NK-92 (cell line): Measurements from ENCODE around the gene UPF3A.

Experiments used
- DNase-seq: peaks from one replicate; lab custom pipeline; 2025; ENCODE audit not compliant: unreplicated experiment; lab: John Stamatoyannopoulos, UW

The UPF3A gene

GRCh38 chr13:114303700-114304327 is 22.4 kb downstream of the UPF3A start:
- no peak for DNase-seq

- no peak for DNase-seq
Measured at GRCh38 chr13:114304346-114305034, 23.1 kb downstream of the UPF3A start.

GRCh38 chr13:114309086-114309485 is 27.7 kb downstream of the UPF3A start:
- DNase-seq = no peak

GRCh38 chr13:114309806-114310410 is 28.5 kb downstream of the UPF3A start:
- no peak for DNase-seq

- DNase-seq = no peak
Measured at GRCh38 chr13:114310956-114311355, 29.6 kb downstream of the UPF3A start.

- no peak for DNase-seq
Measured at GRCh38 chr13:114311387-114311786, 30.0 kb downstream of the UPF3A start.

GRCh38 chr13:114311908-114312307 is 30.5 kb downstream of the UPF3A start:
- DNase-seq = no peak

- no peak for DNase-seq
Measured at GRCh38 chr13:114313061-114313860, 31.9 kb downstream of the UPF3A start.

GRCh38 chr13:114314074-114314912 is 32.9 kb downstream of the UPF3A start, which contains the start of gene CHAMP1:
CHAMP1 (plus strand) TSS chr13:114314503; CDS start chr13:114323843, 9,340 bp downstream.
- DNase-seq = peak; percentile 35

- DNase-seq = no peak
Measured at GRCh38 chr13:114315074-114315785, 33.8 kb downstream of the UPF3A start.

GRCh38 chr13:114318624-114319023 is 37.2 kb downstream of the UPF3A start:
- no peak for DNase-seq

GRCh38 chr13:114319441-114319913 is 38.1 kb downstream of the UPF3A start:
- DNase-seq = no peak

GRCh38 chr13:114320065-114320464 is 38.7 kb downstream of the UPF3A start:
- no peak for DNase-seq

- DNase-seq = no peak
Measured at GRCh38 chr13:114321256-114321655, 39.9 kb downstream of the UPF3A start.

- no peak for DNase-seq
Measured at GRCh38 chr13:114323349-114323748, 41.9 kb downstream of the UPF3A start.

- no peak for DNase-seq
Measured at GRCh38 chr13:114324334-114324733, 42.9 kb downstream of the UPF3A start.

GRCh38 chr13:114325729-114326128 is 44.3 kb downstream of the UPF3A start:
- DNase-seq = no peak

GRCh38 chr13:114328034-114328433 is 46.6 kb downstream of the UPF3A start:
- no peak for DNase-seq

GRCh38 chr13:114328595-114328994 is 47.2 kb downstream of the UPF3A start:
- DNase-seq = no peak

- no peak for DNase-seq
Measured at GRCh38 chr13:114330086-114330485, 48.7 kb downstream of the UPF3A start.
